HUDEP-2 (cell line): Measurements from ENCODE around the gene CXCL3.

Experiments used
- DNase-seq, 76 experiments: peaks; one replicate each; lab custom pipeline; 2025; ENCODE audit not compliant: unreplicated experiment in 76 of 76; lab: John Stamatoyannopoulos, UW

Gene CXCL3

GRCh38 chr4:74016068-74016467 lies 22.4 kb downstream of the CXCL3 start:
- DNase-seq: no peak

GRCh38 chr4:74015126-74015780 lies 23.2 kb downstream of the CXCL3 start:
- DNase-seq: no peak

GRCh38 chr4:74014332-74014731 lies 24.2 kb downstream of the CXCL3 start:
- no peak for DNase-seq

GRCh38 chr4:74013264-74013663 lies 25.2 kb downstream of the CXCL3 start:
- DNase-seq: no peak

- no peak for DNase-seq
Measured at GRCh38 chr4:74012130-74012529, 26.4 kb downstream of the CXCL3 start.

GRCh38 chr4:74009307-74009706 lies 29.2 kb downstream of the CXCL3 start:
- no peak for DNase-seq

- DNase-seq: no peak
Measured at GRCh38 chr4:74006009-74006476, 32.4 kb downstream of the CXCL3 start.

- no peak for DNase-seq
Measured at GRCh38 chr4:74005528-74005927, 33.0 kb downstream of the CXCL3 start.

- DNase-seq: no peak
Measured at GRCh38 chr4:74004668-74005067, 33.8 kb downstream of the CXCL3 start.

- DNase-seq: no peak
Measured at GRCh38 chr4:74000301-74000700, 38.2 kb downstream of the CXCL3 start.

- DNase-seq: no peak
Measured at GRCh38 chr4:73998040-73999011, 40.2 kb downstream of the CXCL3 start, which contains the start of gene CXCL5. CXCL5 (minus strand) TSS chr4:73998677; CDS start chr4:73998581, 96 bp downstream.

- no peak for DNase-seq
Measured at GRCh38 chr4:73992050-73992449, 46.4 kb downstream of the CXCL3 start.

GRCh38 chr4:73991742-73992000 lies 46.8 kb downstream of the CXCL3 start:
- DNase-seq: no peak

GRCh38 chr4:73990988-73991741 lies 47.3 kb downstream of the CXCL3 start:
- DNase-seq: no peak

GRCh38 chr4:73989928-73990327 lies 48.6 kb downstream of the CXCL3 start:
- DNase-seq: no peak

GRCh38 chr4:73989031-73989430 lies 49.5 kb downstream of the CXCL3 start:
- no peak for DNase-seq

GRCh38 chr4:73988061-73988460 lies 50.4 kb downstream of the CXCL3 start, which contains the start of gene PPBP:
PPBP (minus strand) TSS chr4:73988190; CDS start chr4:73988103, 87 bp downstream.
- no peak for DNase-seq
